KG1 (cell line): ENCODE results near the gene IL12RB2.

Experiments
- DNase-seq: peaks from one replicate; lab custom pipeline; 2025; lab: John Stamatoyannopoulos, UW

IL12RB2 gene

DNA sequence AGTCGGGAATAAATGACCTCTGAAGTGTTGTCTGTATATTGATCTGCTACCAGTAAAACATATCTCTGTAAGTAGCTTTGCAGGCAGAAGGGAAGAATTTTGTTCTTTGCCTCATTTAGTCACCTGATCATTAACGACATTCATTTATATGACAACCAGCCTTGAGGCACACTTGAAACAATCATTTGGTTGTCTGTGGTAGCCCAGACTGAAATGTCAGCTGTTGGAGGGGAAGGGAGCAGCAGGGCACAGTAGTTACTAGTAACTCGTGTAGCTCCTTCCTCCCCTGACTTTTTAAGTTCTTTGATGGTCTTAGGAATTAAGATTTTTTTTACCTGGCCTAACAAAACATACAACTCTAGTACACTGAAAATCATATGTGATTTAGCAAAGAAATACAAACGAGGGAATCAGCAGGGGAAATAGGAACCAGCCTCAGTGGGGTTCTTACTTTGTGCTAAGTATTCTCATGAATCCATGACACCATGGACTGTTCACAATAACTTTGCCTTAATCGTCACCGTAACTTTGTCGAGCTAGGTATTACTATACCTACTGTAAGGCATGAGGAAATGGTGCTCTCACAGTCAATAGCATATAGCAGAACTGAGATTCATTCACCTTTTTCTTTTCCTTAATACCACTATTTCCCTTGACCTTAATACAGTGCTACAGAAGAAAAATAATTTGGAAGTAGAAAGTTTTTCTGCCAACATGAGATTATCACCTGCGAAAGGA, 6.4 kb downstream of the IL12RB2 start:
- no peak for DNase-seq

DNA sequence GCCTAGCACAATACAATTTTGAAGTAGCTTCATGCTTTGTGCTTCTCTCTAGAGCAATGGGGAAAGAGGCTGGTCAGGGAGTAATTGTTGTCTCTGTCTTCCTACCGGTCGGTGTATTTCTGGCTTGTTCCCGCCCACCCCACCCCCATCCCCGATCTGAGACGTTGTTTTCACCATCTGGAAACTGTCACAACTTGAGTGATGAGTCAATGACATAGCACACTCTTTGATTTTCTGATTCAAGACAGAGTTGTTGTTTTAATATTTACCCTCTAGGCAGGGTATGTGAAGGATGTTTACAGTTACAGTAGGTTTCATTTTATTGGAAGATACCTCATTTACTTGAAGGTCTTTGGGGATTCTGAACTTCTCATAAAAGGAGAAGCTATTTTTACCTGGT, 7.0 kb downstream of the IL12RB2 start:
- DNase-seq = no peak

DNA sequence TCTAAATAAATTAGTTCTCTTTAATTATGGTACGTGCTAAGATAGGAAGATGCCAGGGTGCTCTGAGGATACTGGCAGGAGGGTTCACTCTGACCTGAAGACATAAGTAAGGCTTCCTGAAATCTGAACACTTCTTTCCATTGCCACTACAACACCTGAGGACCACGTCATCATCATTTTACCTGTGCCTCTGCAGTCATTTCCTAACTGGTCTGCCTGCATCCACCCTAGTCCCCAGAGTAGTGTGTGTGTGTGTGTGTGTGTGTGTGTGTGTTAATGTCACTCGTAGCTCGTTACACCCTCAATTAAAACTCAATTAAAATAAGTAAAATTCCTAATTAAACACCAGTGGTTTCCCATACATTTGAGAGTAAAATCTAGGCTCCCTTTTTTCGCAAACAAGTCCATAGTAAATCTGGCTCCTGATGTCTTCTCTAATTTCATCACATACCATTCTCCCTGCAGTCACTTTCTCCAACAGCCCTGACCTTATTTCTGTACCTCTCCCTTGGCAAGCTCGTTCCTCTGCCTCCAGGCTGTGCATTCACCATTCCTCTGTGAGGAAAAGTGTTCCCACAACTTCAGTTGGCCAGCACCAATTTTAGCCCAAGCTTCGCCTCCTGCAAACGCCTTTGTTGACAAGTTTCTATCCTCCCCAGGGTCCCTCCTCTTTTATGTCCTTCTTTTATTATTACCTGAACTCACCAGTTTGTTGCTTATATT, 8.7 kb downstream of the IL12RB2 start:
- DNase-seq = no peak

- DNase-seq = no peak
Observed at GRCh38 chr1:67316918-67317317, 9.2 kb downstream of the IL12RB2 start.

GRCh38 chr1:67317803-67318202, 10.1 kb downstream of the IL12RB2 start:
- no peak for DNase-seq

DNA sequence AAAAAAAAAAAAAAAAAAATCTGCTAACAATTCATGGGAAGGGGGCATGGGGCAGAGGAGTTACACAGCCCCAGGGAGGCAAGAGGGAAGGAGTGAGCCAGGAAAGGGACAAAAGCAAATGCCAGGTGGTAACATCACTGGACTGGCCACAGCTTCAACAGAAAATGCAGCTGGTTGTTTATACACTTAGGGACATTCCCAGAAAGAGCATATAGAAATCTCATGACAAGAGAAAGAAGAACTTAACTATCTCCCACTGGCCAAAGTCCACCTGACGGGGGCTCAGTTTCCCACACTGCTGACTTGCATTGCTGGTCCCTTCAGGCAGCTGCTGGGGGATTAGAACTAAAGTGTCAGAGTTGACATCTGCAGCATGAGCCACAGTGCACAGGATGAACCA, 14.8 kb downstream of the IL12RB2 start:
- DNase-seq = no peak

GRCh38 chr1:67323087-67323486, 15.4 kb downstream of the IL12RB2 start:
- no peak for DNase-seq

GRCh38 chr1:67324068-67324467, 16.4 kb downstream of the IL12RB2 start:
- DNase-seq = no peak

GRCh38 chr1:67327864-67328466, 20.3 kb downstream of the IL12RB2 start:
- no peak for DNase-seq

DNA sequence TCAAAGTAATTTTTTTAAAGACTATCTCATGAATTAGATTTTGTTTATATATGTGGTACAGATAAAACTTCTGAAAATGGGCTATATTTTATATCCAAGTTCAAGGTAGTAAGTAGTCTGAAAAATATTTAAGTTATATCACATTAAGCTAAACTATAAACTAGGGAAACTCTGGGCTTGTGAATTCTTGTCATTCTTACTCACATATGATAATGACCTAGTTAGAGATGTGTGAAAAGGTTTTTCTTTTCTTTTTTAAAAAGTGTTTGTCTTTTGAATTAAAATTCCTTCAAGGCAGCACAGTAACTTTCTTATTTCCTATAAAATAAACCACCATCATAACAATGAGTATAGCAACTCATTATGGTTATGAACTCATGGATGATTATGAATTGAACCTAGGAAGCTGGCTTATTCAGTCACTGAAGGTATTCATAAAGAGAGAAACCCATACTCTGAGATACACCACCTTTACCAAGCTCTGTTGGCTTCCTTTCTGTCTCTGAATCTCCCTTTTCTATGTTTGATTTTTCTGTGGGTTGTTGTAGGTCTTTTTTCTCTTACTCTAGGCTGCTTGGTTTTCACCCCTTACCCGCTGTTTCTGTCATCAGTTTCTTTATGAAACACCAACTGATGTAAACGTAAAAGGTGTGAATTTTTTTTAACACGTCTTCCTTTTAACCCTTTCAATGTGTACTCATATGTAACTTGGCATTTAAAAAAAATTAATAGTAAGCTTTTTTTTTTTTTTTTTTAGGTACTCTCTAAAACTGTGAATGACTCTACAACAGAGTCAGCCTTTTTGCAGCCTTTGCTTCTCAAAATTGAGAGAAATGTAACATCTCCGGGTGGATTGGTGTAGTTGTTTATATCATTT, 25.2 kb downstream of the IL12RB2 start:
- DNase-seq = no peak

GRCh38 chr1:67333603-67334002, 25.9 kb downstream of the IL12RB2 start:
- no peak for DNase-seq

DNA sequence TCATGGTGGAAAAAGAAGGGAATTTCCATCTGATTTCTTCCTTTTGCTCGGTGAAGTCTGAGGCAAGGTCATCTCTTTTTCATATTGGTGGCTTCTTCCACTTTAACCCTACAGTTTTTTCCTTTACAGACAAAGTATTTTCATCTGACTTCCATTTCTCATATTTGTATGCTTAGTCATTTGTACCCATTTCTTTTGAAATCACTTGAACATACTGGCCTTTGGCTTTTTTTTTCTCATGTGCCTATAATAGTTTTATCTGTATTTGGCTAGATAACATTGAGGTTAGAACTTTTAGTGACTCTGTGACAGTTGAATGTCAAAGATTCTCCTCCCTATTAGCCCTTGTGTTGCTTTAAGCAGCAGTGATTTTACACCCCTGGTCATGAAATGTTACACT, 27.7 kb downstream of the IL12RB2 start:
- DNase-seq = no peak

GRCh38 chr1:67336157-67336556, 28.5 kb downstream of the IL12RB2 start:
- DNase-seq = no peak

- no peak for DNase-seq
Observed at GRCh38 chr1:67336783-67337182, 29.1 kb downstream of the IL12RB2 start.

GRCh38 chr1:67338642-67339041, 31.0 kb downstream of the IL12RB2 start:
- no peak for DNase-seq

- no peak for DNase-seq
Observed at GRCh38 chr1:67339623-67340343, 32.1 kb downstream of the IL12RB2 start.

- DNase-seq = no peak
Observed at GRCh38 chr1:67342076-67342890, 34.6 kb downstream of the IL12RB2 start.

DNA sequence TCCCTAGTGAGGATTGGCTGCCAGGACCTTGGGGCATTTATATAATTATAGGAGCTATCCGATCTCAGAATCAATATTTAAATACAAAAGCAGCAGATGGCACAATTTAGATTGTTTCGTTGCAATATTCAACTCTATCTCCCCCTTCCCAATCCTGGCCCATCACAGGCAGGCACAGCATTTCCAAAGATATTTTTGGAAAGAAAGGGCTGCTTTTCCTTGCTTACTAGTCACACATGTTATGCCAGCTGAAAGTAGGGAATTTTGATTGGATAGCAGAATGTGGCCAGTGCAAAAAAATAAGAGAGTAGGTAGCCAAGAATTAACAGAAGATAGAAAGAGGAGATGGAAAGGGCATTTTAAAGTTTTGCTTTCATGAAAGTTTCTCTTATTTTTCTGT, 37.9 kb downstream of the IL12RB2 start:
- no peak for DNase-seq

DNA sequence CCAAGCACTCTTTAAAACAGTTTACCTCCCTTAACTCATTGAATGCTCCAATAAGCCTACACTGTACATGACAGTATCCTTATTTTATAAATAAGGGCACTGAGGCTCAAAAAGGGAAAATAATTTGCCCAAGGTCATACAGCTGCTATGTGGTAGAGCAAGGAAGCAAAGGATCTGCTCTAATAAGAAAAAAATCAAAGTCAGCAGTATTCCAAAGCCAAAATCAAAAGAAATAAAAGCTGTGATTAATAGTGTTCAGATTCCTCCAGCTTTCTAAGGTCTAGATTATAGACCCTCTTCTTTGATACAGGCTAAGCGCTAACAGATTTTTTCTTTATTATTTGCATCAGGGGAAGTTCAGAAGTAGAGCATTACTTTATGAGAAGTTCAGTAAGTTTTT, 39.3 kb downstream of the IL12RB2 start:
- no peak for DNase-seq

GRCh38 chr1:67347688-67348472, 40.2 kb downstream of the IL12RB2 start:
- no peak for DNase-seq
